DLD1 (cell line): Measurements from ENCODE around the gene SPATA25.
"Not testable (repeated sequence)": the region's sequence is repeated elsewhere in the genome, so short reads cannot be mapped to it uniquely, and the experiment has no call there.

ENCODE experiments used
- in situ Hi-C: cut with HindIII; loops from 2 replicates; pipeline ENCODE4 v1.10.0; 2017; ENCODE audit warnings: low sequenced_read_pairs

Gene SPATA25

DNA sequence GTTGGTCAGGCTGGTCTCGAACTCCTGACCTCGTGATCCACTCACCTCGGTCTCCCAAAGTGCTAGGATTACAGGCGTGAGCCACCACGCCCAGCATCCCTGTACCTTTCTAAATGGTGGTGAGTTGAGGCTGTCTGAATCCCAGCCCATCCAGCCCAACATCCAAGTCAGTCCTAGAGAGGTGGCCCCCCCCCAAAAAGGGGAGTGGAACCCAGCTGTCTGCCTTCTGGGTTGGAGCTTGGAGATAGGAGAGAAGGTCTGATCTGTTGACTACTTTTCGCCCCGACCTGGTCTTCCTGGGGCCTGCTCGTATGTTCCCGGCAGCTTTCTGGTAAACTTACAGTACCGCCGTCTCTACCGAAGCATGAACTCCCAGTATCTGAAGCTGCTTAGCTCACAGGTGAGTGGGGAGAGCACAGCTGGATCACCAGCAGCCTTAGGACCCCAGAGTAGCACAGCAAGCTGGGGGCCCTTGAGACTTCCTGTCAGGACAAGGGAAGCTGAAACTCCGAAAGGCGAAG, 9.3 kb upstream of the SPATA25 start:
- in situ Hi-C loops: no loop called here

DNA sequence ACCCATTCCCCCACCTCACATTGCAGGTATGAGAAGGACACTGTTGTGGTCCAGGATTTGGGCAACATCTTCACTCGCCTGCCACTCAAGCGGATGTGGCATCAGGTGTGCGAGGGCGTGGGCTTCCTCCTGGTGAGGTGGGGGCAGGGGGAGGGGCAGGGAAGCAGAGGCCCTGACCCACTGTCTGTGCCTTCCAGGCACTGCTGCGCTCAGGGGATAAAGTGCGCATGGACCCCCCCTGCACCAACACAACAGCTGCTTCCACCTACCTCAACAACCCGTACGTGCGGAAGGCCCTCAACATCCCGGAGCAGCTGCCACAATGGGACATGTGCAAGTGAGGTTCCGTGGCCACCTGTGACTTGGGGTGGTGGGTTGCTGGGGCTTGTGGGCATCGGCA, 7.4 kb upstream of the SPATA25 start:
- in situ Hi-C loops: no loop called here

DNA sequence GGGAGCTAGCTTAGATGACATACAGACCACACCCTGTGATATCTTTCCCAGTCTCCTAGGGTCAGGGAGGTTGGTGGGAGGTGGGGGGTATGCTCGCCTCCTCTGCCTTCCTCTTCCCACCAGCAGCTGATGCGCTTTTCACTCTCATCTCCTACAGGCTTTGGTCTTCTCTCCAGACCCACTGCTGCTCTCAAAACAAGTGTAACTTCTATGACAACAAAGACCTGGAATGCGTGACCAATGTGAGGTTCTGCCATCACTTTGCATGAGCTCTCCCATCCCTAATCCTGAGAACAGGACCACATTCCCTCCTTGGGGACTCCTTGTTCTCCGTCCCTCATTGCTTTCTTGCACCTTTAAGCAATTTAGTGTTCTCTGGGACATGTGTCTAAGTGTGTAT, 6.4 kb upstream of the SPATA25 start:
- in situ Hi-C loops: no loop called here

DNA sequence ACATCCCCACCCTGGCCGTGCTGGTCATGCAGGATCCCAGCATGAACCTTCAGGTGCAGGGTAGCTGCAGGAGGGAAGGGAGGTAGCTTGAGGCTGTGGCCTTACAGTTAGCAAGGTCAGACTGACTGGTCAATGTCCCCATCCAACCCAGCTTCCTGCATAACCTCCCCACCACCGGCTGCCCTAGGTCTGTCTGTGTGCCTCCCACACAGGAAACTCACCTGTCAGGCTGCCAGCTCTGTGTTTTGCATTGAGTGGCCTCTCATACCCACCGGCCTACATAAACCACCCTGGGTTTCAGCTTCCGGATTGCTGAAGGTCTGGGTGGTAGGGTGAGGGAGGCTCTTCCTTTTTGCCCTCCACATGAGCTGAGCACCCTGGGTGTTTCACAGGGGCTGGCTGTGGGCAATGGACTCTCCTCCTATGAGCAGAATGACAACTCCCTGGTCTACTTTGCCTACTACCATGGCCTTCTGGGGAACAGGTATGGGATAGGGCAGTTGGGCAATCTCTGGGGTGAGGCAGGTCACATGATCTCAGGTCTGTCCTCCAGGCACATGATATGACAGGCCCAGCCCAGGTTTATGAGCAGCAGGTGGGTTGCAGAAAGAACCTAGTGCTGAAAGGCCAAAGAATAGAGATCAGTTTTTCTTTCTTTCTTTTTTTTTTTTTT, 5.5 kb upstream of the SPATA25 start:
- in situ Hi-C loops: no loop called here

DNA sequence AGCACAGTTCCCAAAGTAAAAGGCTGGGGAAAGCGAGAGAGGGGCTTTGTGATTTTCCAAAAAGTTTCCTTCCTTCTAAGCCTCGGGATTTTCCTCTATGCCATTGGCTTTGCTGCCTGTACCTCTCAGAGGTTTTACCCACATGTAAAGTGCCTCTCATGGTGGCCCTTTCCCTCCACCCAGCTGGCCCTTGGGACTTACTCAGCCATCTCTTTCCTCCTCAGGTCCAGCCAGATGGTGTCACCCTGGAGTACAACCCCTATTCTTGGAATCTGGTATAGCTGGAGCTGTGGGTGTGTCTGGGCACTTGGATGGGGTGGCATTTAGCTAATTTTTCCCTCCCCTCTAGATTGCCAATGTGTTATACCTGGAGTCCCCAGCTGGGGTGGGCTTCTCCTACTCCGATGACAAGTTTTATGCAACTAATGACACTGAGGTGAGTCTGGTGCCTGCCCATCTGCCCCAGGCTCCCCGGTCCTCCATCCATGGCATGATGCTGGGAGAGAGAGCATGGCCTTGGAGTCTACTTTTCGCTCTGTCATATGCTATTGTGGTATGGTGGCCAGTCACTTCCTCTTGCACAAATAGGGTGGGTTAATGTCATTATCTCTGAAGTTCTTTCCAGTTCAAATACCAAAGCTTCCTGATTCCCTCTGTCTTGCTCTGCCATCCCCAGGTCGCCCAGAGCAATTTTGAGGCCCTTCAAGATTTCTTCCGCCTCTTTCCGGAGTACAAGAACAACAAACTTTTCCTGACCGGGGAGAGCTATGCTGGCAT, 4.8 kb upstream of the SPATA25 start:
- in situ Hi-C loops: no loop called here

DNA sequence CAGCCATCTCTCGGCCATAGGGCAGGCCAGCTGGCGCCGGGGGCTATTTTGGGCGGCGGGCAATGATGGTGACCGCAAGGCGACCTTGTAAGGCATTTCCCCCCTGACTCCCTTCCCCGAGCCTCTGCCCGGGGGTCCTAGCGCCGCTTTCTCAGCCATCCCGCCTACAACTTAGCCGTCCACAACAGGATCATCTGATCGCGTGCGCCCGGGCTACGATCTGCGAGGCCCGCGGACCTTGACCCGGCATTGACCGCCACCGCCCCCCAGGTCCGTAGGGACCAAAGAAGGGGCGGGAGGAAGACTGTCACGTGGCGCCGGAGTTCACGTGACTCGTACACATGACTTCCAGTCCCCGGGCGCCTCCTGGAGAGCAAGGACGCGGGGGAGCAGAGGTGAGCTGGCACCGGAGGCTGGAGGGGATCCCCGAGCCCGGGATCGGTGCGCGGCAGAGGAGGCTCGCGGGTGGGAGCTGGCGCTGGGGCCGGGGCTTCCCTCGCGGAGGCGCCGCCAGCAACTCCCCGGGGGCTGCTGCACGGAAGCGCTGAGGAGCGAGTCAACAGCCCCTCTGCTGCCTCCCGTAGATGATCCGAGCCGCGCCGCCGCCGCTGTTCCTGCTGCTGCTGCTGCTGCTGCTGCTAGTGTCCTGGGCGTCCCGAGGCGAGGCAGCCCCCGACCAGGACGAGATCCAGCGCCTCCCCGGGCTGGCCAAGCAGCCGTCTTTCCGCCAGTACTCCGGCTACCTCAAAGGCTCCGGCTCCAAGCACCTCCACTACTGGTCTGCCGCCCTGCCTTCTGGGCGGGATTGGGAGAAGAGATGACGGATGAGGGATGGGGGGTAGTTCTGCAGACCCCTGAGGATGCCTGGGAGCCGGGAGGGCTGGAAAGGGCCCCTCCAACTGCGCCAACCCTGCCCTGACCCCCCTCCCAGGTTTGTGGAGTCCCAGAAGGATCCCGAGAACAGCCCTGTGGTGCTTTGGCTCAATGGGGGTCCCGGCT, 3.9 kb upstream of the SPATA25 start, which contains the start of the genes CTSA and NEURL2:
Gene CTSA, plus strand, starts transcription at position 351 of the 999 bp plus-strand sequence. Its CDS starts 234 bp downstream, at position 585.
Gene NEURL2, minus strand, starts transcription at position 224 of the 999 bp plus-strand sequence. Its CDS starts 217 bp downstream, at position 7.
- in situ Hi-C loops: no loop called here

DNA sequence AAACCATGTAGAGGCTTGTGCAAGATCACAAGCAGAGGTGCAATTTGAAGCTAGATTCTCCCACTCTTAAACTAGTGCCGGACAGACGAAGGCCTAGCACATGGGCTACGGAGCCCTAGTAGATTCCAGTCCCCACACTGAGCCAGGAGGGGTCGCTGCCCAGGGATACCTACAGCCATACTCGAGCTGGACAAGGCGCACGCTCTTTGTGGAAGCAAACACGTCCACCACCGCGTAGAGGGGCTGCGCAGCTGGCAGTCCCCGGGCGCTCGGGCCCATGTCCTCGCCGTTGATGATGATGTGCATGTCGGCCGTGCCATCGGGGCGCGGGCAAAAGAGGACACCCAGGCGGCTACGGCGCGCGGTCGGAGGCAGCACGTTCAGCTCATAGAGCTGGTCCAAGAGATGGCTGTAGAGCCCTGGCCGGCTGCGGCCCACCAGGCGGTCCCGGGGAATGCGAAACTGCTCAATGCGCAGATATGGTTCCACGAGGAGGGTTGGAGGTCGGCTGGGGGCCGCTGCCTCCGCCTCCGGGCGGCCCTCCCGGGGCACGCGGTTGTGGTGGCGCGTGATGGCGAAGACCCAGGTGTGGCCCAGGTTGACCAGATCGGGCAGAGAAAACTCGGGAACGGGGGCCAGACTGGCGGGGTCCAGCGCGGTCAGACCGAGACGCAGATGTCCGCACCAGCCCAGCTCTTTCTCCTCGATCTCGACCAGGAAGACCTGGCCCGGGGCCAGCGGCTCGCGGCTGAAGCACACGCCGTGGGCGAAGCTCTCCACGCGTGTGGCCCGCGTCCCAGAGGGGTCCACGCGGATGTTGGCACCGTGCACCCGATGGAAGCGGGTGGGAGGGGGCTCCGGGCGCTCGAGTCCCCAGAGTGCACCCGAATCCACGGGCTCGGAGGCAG, 2.9 kb upstream of the SPATA25 start:
- in situ Hi-C loops: no loop called here

DNA sequence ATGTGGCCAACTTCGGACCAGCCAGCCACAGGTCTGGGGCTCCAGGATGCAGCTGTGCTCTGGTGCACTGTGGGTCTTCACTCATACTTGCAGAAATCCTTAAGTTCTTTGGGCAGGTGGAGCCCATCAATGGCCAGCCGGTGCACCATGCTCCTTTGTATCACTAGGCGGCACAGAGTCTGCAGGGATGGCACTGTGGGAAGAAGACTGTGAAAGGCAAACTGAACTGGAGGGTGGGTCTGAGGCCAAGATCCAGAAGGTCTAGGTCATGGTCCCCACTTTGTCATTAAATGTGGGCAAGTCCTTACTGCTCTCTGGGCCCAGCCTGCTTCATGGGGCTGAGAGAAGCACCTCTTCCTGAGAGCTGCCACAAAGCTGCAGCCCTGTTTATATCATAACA, 1.3 kb upstream of the SPATA25 start:
- in situ Hi-C loops: no loop called here

DNA sequence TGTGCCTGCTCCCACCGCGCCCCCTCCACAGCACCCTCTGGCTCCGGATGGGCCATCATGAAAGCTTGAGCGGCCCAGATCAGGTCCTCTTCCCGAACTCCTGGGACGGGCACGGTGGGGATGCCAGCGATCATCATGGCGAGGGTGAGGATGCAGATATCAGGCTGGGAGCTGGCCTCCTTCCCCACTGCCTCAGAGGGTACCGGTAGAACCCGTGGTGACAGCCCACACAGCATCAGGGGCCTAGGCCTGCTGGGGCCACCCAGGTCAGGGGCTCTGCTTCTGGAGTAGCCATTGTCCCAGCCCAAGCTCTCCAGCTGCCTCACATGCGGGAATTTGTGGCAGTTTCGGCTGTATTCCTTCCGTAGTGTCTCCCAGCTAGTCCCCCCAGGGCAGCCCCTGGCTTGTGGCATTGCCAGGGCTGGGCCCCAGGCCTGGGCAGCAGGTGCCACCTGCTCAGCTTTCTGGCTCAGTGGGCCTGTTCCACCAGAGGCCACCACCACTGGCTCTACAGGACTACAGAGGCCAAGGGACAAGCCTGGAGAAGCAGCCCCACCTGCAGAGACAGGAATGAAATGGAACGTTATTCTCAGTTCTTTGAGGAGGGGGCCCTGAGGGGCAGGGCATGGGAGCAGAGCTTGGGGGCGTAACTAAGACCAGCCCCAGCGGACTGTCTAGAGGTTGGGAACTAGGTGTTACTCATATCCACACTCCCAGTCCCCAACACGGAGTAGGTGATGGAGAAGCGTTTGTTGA, 654 bp downstream of the SPATA25 start:
- in situ Hi-C loops: no loop called here

DNA sequence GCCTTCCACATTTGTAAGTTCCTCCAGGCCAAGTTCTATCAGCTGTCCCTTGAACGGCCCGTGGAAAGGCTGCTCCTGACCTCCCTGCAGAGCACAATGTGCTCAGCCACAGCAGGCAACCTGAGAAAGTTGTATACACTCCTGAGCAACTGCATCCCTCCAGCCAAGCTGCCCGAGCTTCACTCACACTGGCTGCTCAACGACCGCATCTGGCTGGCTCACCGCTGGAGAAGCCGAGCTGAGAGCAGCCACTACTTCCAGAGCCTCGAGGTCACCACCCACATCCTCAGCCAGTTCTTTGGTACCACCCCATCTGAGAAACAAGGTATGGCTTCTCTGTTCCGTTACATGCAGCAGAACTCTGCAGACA, 4.3 kb downstream of the SPATA25 start:
- in situ Hi-C loops: no loop called here

DNA sequence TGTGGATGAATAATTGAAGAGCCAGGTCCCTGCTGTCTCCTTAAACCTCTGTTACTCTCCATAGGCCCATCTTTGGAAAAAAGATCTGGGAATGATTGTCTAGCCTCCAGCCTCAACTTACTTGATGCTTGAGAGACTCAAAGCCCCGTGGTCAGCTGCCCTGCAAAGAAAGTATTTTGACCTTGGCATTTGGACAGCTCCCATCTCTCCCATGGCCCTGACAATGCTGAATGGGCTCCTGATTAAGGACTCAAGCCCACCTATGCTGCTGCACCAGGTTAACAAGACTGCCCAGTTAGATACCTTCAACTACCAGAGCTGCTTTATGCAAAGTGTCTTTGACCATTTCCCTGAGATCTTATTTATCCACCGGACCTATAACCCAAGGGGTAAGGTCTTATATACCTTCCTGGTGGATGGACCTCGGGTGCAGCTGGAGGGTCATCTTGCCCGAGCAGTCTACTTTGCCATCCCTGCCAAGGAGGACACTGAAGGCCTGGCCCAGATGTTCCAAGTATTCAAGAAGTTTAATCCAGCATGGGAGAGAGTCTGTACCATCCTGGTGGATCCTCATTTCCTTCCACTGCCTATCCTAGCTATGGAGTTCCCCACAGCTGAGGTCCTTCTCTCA, 4.8 kb downstream of the SPATA25 start:
- in situ Hi-C loops: no loop called here

DNA sequence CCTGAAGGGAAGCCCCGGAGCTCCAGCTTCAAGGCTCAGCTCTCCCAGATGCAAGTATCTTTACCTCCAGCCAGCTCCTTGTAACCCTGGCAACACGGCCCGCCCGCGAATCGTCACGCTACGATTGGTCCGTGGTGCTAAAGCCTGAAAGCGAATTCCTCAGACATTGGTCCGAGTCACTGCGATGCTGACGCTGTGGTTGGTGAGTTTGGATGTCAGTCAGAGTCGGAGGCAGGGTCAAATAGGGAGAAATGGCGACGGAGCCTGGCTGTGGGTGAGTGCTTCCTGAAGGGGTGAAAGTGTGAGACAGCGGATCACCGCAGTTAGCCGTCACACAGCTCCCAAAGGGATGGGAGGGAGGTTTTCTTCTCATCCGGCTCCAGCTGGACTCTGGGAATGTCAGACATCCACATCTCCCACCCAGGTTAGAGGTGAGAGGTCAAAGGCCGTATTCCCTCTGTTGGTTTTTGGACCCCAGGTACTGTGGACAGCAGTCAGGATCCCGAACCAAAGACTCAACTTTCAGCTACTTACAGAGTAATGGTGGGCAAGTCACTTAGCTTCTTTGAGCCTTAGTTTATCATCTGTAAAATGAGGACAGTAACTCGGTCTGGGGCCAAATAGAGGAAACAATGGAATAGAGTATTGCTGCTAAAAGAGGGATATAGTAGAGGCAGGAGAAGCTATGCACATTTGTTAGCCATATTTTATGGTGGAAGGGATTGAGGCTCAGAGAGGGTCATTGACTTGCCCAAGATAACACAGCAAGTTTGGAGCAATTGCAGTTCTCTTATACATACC, 6.2 kb downstream of the SPATA25 start, which contains the start of gene ZSWIM1:
Gene ZSWIM1, plus strand, starts transcription at position 240 of the 801 bp plus-strand sequence. CDS start 1,366 bp downstream, outside the sequence.
- in situ Hi-C loops: no loop called here

DNA sequence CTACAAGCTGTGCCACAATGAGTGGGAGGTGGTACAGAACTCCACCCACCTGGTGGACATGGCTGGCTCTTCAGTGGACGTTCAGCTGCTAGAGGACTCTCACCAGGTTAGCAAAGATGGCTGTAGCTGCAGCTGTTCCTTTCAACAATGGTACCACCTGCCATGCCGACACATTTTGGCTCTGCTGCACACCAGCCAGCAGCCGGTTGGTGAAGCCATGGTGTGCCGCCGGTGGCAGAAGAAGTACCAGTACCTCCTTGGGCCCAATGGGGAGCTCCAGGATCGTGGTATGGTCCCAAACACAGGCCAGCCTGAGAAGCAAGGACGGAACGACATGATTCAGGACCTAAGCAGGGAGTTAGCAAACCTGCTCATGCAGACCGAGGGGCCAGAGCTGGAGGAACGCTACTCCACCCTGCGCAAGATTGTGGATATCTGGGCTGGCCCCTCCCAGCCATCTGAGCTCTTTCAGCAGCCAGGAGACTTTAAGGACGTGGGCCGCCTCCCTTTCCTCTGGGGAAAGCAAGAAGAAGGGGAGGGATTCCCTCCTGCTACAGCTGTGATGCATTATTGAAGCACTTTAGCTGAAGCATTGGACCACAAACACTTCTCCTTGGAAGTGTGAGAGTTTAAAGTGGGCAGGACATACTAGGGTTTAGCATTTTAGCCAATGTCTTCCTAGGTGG, 9.2 kb downstream of the SPATA25 start:
- in situ Hi-C loops: no loop called here

DNA sequence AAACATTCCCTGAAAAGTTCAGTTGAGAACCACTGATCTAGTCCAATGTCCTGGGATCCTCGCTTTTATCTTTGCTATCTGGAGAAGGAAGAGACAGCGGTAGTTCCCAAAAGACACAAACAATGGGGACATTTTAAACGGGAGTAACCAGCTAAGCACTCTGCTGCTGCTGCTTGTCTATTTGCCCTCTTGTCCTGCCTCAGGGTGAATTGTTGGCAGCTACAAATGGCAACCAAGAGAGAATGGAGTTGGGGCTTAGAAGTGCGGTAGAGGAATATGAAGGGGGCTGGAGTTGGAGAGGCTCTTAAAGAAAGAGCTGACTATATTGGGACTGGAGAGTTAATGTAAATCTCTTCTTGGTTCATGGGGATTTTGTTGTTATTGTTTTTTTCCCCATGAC, 12.8 kb downstream of the SPATA25 start:
- in situ Hi-C loops: no loop called here

DNA sequence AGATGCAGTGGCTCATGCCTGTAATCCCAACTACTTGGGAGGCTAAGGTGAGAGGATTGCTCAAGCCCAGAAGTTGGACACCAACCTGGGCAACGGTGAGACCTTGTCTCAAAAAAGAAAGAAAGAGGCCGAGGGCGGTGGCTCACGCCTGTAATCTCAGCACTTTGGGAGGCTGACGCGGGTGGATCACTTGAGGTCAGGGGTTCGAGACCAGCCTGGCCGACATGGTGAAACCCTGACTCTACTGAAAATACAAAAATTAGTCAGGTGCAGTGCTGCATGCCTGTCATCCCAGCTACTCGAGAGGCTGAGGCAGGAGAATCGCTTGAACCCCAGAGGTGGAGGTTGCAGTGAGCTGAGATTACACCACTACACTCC, 13.3 kb downstream of the SPATA25 start:
- in situ Hi-C loops: not testable (repeated sequence)

DNA sequence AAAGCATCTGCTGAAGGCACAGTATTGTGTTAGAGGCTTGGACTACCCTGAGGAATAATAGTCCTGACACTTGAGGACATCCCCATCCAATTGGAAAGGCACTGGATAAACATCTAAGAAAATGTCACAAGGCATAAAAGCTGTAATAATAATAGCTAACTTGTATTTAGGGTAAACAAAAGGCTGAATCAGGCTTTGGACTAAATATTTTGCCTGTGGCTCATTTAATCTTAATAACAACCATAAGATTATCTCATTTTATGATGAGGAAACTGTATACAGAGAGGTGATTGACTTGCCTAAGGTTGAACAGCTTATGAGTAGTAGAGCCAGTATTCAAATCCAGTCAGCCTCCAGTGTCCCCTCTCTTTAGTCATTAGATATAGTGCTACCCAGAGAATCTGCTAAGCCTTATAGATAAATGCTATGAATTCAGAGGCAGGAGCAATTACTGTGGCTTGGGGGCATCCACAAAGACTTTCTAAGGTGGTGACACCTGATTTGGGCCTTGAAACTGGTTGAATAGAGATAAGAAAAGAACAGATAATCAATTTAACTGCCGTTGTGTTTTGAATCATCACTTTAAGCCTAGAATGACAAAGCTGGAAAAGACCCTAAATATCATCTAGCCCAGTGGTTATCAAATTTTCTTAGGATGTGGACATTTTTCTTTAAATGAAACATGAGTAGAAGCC, 13.9 kb downstream of the SPATA25 start:
- in situ Hi-C loops: no loop called here

DNA sequence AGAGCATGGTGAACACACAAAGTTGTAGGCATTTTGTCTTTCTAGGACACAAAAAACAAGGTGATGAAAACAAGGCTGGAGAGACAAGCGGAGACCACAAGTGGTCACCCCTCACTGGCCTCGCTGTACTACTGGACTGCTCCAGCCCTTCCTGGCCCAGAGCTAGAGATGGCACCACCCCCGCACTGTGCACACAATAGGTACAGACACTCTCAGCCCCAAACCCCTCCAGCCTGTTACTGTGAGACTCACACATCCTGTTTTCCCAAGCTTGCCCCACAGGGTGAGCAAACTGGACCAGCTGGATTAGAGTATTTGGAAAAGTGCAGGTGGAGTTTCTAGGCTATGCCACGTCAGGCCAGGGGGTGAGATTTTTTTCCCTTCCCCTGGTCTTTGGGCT, 14.8 kb downstream of the SPATA25 start:
- in situ Hi-C loops: no loop called here
